ENCODE measurements around the gene SETDB1. TPM values are rescaled to one million over a fixed set of nuclear protein-coding genes. Genes with fewer than 3 reads are reported as not detected.

SETDB1 gene
- total and polyA plus RNA-seq, 2 of the 13 experiments (the other 11 are each of a cell fraction or from before 2014, with no cell fraction given) = 33.1 to 34.6 TPM

- TF ChIP-seq HBP1 (CRISPR knock-in tag; IDR thresholded peaks at IDR 0.05; ENCODE audit: low read depth) (peak; percentile 62; the same call in 1 of the 2 replicates), SIX1 (CRISPR knock-in tag; IDR thresholded peaks at IDR 0.05; ENCODE audit: borderline replicate concordance) (peak; percentile 45; the same call in 1 of the 2 replicates), KAT8 (CRISPR knock-in tag; IDR thresholded peaks at IDR 0.05) (peak; percentile 44), ZFAT (CRISPR knock-in tag; conservative IDR thresholded peaks at IDR 0.05) (no peak), ZNF570 (CRISPR knock-in tag; IDR thresholded peaks at IDR 0.05; ENCODE audit: borderline replicate concordance) (no peak), ZNF597 (CRISPR knock-in tag; IDR thresholded peaks at IDR 0.05) (no peak), POLR2G (IDR thresholded peaks at IDR 0.05; ENCODE audit: low read depth, low read length) (peak; percentile 71; the same call in 1 of the 2 replicates), PRDM10 (CRISPR knock-in tag; IDR thresholded peaks at IDR 0.05; ENCODE audit: low read depth) (peak; percentile 92), ZMYM2 (CRISPR knock-in tag; IDR thresholded peaks at IDR 0.05) (peak; percentile 97), XRCC5 (optimal IDR thresholded peaks at IDR 0.05; ENCODE audit: low read length) (peak; percentile 15), TAF1 (CRISPR knock-in tag; IDR thresholded peaks at IDR 0.05) (peak; percentile 47; the same call in 1 of the 2 replicates), RFXAP (CRISPR knock-in tag; IDR thresholded peaks at IDR 0.05; ENCODE audit: borderline replicate concordance) (peak; percentile 54; the same call in 1 of the 2 replicates), NCOA5 (CRISPR knock-in tag; IDR thresholded peaks at IDR 0.05) (no peak), SRSF4 (IDR thresholded peaks at IDR 0.05; ENCODE audit: low read depth, low read length, poor library complexity, severe bottlenecking) (no peak), SRY (CRISPR knock-in tag; IDR thresholded peaks at IDR 0.05) (no peak), PHF5A (CRISPR knock-in tag; IDR thresholded peaks at IDR 0.05; ENCODE audit: low read depth, unreplicated experiment) (no peak), ZNF557 (CRISPR knock-in tag; IDR thresholded peaks at IDR 0.05) (no peak), ZNF83 (CRISPR knock-in tag; IDR thresholded peaks at IDR 0.05; ENCODE audit: borderline replicate concordance) (no peak), ZNF781 (CRISPR knock-in tag; IDR thresholded peaks at IDR 0.05; ENCODE audit: borderline replicate concordance, not compliant biosample characterization) (peak; percentile 41), GTF3A (CRISPR knock-in tag; conservative IDR thresholded peaks at IDR 0.05) (0 out of 2 replicates have a peak, but pooled peaks have one; percentile 58), EP300 (IDR thresholded peaks at IDR 0.05; ENCODE audit: low read depth in 2 of 2, low read length in 2 of 2) (peak; percentile 66 to 87; a peak in 3 of 4 replicates), EP300 (CRISPR knock-in tag; IDR thresholded peaks at IDR 0.05; ENCODE audit: borderline replicate concordance) (peak; percentile 68; the same call in 1 of the 2 replicates), TCF12 (IDR thresholded peaks at IDR 0.05) (no peak), TCF12 (CRISPR knock-in tag; IDR thresholded peaks at IDR 0.05) (peak; percentile 71; the same call in 1 of the 2 replicates), HNF4A (CRISPR knock-in tag; IDR thresholded peaks at IDR 0.05) (peak; percentile 98)
These were observed 86.7 kb downstream of the SETDB1 start (continued) for GRCh38 chr1:151012684-151013471.
